HepG2 (cell line): Measurements from ENCODE around the gene GDAP1L1. TPM values are rescaled to one million over a fixed set of nuclear protein-coding genes. Genes with fewer than 3 reads are reported as not detected.

Experiments
- HNRNPK ChIP-seq: fragments of 200-400 bp; formaldehyde crosslinking; IDR thresholded peaks from 2 replicates; pipeline ENCODE4 v1.6.1; 2018; ENCODE audit warnings: low read length, low read depth, moderate library complexity, mild to moderate bottlenecking; ENCODE audit not compliant: poor library complexity, severe bottlenecking
- KAT8 ChIP-seq: IDR thresholded peaks from 2 replicates; pipeline ENCODE4 v1.6.1; 2016; ENCODE audit warnings: missing genetic modification reagents, missing compliant biosample characterization
- KLF9 ChIP-seq: IDR thresholded peaks from 2 replicates; pipeline ENCODE4 v1.6.1; 2016; ENCODE audit warnings: low read depth
- MYC ChIP-seq: sonication (generic); formaldehyde crosslinking; IDR thresholded peaks from 2 replicates; pipeline ENCODE4 v1.9.0; 2021; ENCODE audit warnings: missing genetic modification reagents, borderline replicate concordance
- PHF21A ChIP-seq: sonication (generic); formaldehyde crosslinking; IDR thresholded peaks from 2 replicates; pipeline ENCODE4 v1.5.0; 2020; ENCODE audit warnings: mild to moderate bottlenecking, missing genetic modification reagents
- RCOR2 ChIP-seq: IDR thresholded peaks from 2 replicates; pipeline ENCODE4 v1.6.1; 2016; ENCODE audit warnings: missing biosample characterization, missing genetic modification reagents
- SNAI1 ChIP-seq: sonication (generic); formaldehyde crosslinking; IDR thresholded peaks from 2 replicates; pipeline ENCODE4 v1.5.0; 2020; ENCODE audit warnings: mild to moderate bottlenecking, missing genetic modification reagents, borderline replicate concordance
- ZBTB42 ChIP-seq: sonication (generic); formaldehyde crosslinking; IDR thresholded peaks from 2 replicates; pipeline ENCODE4 v1.5.0; 2020; ENCODE audit warnings: mild to moderate bottlenecking, missing genetic modification reagents
- ZNF256 ChIP-seq: sonication (generic); formaldehyde crosslinking; conservative IDR thresholded peaks from 2 replicates; pipeline ENCODE4 v1.4.0; 2020; ENCODE audit warnings: missing genetic modification reagents
- ZNF274 ChIP-seq: sonication (generic); formaldehyde crosslinking; IDR thresholded peaks from 2 replicates; pipeline ENCODE4 v1.5.1; 2020; ENCODE audit warnings: mild to moderate bottlenecking, missing genetic modification reagents
- ZNF878 ChIP-seq: sonication (generic); formaldehyde crosslinking; IDR thresholded peaks from 2 replicates; pipeline ENCODE4 v1.8.1; 2023; ENCODE audit warnings: mild to moderate bottlenecking, missing genetic modification reagents, moderate library complexity
- polyA plus RNA-seq, 8 experiments: library from polyadenylated mRNA; depleted of rRNA in 3 of 8; stranded (reverse) in 7 of 8; unstranded in 1 of 8; fragments of >200 nt; fragmentation: Illumina TruSeq in 4 of 8; extraction: Trizol in 4 of 8; gene quantifications; 2 replicates each; pipeline versions ENCODE4 v1.2.1 to v1.2.3, GENCODE V29; 2011 to 2016; ENCODE audit warnings: low read depth in 4 of 8, missing spikeins in 1 of 8, mixed read lengths in 1 of 8; ENCODE audit not compliant: insufficient read depth in 1 of 8
- total RNA-seq, 5 experiments: library from RNA; depleted of rRNA; stranded (reverse); fragments of >200 nt; fragmentation: Illumina TruSeq; extraction: Trizol; gene quantifications; 2 replicates each; pipeline ENCODE4 v1.2.3, GENCODE V29; 2016; ENCODE audit warnings: low read depth in 1 of 5
- TF ChIP-seq, protein P1 (sequence below): sonication (generic); formaldehyde crosslinking; IDR thresholded peaks from 2 replicates; pipeline ENCODE4 v1.9.0; 2021; ENCODE audit warnings: missing genetic modification reagents, borderline replicate concordance
- TF ChIP-seq, protein P2 (sequence below): fragments of 450-650 bp; IDR thresholded peaks from 2 replicates; pipeline ENCODE4 v1.6.1; 2017
- TF ChIP-seq, protein P3 (sequence below): sonication (generic); formaldehyde crosslinking; IDR thresholded peaks from 2 replicates; pipeline ENCODE4 v1.4.0; 2020; ENCODE audit warnings: missing genetic modification reagents, borderline replicate concordance
- TF ChIP-seq, protein P4 (sequence below): sonication (generic); formaldehyde crosslinking; IDR thresholded peaks from 2 replicates; pipeline ENCODE4 v1.4.0; 2020; ENCODE audit warnings: missing genetic modification reagents
- TF ChIP-seq, protein P5 (sequence below): sonication (generic); formaldehyde crosslinking; IDR thresholded peaks from 2 replicates; pipeline ENCODE4 v1.4.0; 2020; ENCODE audit warnings: low read depth, mild to moderate bottlenecking, missing genetic modification reagents

Gene GDAP1L1
- total and polyA plus RNA-seq, 2 of the 13 experiments (the other 11 are each of a cell fraction or from before 2014, with no cell fraction given), result 0.04 TPM; not detected in 1

DNA sequence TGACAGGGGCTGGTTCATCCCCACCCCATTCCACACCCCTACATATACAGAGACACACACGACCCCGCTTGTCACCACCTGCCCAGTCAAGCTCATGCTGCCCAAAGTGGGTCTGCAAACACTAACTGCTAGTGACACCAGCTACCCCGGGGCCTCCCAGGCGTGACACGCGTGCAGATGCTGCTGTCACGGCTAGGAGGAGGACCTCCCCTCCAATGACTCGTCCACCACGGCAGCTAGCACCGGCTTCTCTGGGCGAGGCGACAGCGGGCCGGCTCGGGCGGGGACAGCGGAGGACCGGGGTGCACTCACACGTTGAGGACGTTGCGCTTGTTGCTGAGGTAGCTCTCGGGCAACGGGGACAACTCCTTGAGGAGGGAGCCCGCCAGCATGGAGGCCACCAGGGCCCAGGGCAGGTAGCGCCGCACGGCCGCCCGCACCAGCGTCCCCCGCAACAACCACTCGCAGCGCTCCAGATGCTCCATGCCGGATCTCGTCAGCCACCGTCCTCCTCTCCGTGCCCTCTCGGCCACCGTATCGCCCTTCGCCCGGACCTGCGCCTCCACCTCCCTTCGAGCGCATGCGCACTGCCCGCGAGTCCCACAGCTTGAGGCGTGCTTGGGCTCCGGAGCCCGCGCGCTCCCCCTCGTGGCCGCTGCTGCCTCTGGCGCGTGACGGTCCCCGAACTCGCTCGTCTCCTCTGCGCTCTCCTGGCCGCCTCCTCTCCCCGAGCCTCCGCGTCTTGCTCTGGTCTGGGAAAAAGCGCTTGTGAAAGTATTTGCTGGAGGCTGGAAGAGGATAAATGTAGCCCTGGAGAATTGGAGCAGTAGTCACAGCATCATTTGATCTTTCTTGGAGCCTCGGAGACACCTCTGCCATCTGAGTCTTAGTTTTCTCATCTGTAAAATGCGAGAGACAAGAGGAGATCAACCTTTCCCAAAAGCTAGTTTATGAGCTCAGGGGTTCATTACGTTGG, 63.8 kb downstream of the GDAP1L1 start, which contains the start of gene FITM2 (continued):
- TF ChIP-seq, protein P1, sequence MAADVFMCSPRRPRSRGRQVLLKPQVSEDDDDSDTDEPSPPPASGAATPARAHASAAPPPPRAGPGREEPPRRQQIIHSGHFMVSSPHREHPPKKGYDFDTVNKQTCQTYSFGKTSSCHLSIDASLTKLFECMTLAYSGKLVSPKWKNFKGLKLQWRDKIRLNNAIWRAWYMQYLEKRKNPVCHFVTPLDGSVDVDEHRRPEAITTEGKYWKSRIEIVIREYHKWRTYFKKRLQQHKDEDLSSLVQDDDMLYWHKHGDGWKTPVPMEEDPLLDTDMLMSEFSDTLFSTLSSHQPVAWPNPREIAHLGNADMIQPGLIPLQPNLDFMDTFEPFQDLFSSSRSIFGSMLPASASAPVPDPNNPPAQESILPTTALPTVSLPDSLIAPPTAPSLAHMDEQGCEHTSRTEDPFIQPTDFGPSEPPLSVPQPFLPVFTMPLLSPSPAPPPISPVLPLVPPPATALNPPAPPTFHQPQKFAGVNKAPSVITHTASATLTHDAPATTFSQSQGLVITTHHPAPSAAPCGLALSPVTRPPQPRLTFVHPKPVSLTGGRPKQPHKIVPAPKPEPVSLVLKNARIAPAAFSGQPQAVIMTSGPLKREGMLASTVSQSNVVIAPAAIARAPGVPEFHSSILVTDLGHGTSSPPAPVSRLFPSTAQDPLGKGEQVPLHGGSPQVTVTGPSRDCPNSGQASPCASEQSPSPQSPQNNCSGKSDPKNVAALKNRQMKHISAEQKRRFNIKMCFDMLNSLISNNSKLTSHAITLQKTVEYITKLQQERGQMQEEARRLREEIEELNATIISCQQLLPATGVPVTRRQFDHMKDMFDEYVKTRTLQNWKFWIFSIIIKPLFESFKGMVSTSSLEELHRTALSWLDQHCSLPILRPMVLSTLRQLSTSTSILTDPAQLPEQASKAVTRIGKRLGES (CRISPR knock-in tag), result no peak
- TF ChIP-seq PHF21A (peak; percentile 77), HNRNPK (peak; percentile 75), SNAI1 (CRISPR knock-in tag) (no peak), KAT8 (CRISPR knock-in tag) (peak; percentile 96), MYC (CRISPR knock-in tag) (peak; percentile 98), KLF9 (CRISPR knock-in tag) (no peak; the same call in none of the 2 replicates), ZNF256 (no peak), ZBTB42 (CRISPR knock-in tag) (no peak), ZNF274 (CRISPR knock-in tag) (no peak; the same call in none of the 2 replicates), RCOR2 (CRISPR knock-in tag) (peak; percentile 47; the same call in 1 of the 2 replicates), ZNF878 (CRISPR knock-in tag) (no peak)
- TF ChIP-seq, protein P2, sequence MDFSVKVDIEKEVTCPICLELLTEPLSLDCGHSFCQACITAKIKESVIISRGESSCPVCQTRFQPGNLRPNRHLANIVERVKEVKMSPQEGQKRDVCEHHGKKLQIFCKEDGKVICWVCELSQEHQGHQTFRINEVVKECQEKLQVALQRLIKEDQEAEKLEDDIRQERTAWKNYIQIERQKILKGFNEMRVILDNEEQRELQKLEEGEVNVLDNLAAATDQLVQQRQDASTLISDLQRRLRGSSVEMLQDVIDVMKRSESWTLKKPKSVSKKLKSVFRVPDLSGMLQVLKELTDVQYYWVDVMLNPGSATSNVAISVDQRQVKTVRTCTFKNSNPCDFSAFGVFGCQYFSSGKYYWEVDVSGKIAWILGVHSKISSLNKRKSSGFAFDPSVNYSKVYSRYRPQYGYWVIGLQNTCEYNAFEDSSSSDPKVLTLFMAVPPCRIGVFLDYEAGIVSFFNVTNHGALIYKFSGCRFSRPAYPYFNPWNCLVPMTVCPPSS, result no peak
- TF ChIP-seq, protein P3, sequence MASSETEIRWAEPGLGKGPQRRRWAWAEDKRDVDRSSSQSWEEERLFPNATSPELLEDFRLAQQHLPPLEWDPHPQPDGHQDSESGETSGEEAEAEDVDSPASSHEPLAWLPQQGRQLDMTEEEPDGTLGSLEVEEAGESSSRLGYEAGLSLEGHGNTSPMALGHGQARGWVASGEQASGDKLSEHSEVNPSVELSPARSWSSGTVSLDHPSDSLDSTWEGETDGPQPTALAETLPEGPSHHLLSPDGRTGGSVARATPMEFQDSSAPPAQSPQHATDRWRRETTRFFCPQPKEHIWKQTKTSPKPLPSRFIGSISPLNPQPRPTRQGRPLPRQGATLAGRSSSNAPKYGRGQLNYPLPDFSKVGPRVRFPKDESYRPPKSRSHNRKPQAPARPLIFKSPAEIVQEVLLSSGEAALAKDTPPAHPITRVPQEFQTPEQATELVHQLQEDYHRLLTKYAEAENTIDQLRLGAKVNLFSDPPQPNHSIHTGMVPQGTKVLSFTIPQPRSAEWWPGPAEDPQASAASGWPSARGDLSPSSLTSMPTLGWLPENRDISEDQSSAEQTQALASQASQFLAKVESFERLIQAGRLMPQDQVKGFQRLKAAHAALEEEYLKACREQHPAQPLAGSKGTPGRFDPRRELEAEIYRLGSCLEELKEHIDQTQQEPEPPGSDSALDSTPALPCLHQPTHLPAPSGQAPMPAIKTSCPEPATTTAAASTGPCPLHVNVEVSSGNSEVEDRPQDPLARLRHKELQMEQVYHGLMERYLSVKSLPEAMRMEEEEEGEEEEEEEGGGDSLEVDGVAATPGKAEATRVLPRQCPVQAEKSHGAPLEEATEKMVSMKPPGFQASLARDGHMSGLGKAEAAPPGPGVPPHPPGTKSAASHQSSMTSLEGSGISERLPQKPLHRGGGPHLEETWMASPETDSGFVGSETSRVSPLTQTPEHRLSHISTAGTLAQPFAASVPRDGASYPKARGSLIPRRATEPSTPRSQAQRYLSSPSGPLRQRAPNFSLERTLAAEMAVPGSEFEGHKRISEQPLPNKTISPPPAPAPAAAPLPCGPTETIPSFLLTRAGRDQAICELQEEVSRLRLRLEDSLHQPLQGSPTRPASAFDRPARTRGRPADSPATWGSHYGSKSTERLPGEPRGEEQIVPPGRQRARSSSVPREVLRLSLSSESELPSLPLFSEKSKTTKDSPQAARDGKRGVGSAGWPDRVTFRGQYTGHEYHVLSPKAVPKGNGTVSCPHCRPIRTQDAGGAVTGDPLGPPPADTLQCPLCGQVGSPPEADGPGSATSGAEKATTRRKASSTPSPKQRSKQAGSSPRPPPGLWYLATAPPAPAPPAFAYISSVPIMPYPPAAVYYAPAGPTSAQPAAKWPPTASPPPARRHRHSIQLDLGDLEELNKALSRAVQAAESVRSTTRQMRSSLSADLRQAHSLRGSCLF (CRISPR knock-in tag), result no peak
- TF ChIP-seq, protein P4, sequence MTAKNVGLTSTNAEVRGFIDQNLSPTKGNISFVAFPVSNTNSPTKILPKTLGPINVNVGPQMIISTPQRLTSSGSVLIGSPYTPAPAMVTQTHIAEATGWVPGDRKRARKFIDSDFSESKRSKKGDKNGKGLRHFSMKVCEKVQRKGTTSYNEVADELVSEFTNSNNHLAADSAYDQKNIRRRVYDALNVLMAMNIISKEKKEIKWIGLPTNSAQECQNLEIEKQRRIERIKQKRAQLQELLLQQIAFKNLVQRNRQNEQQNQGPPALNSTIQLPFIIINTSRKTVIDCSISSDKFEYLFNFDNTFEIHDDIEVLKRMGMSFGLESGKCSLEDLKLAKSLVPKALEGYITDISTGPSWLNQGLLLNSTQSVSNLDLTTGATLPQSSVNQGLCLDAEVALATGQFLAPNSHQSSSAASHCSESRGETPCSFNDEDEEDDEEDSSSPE (CRISPR knock-in tag), result peak; percentile 91
- TF ChIP-seq, protein P5, sequence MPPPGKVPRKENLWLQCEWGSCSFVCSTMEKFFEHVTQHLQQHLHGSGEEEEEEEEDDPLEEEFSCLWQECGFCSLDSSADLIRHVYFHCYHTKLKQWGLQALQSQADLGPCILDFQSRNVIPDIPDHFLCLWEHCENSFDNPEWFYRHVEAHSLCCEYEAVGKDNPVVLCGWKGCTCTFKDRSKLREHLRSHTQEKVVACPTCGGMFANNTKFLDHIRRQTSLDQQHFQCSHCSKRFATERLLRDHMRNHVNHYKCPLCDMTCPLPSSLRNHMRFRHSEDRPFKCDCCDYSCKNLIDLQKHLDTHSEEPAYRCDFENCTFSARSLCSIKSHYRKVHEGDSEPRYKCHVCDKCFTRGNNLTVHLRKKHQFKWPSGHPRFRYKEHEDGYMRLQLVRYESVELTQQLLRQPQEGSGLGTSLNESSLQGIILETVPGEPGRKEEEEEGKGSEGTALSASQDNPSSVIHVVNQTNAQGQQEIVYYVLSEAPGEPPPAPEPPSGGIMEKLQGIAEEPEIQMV, result peak; percentile 97
